Glutamatergic neuron (in vitro differentiated cells): Measurements from ENCODE around the gene RP9. TPM values are rescaled to one million over a fixed set of nuclear protein-coding genes. Genes with fewer than 3 reads are reported as not detected.

Experiments
- DNase-seq: peaks from one replicate; pipeline ENCODE4 v3.0.0; 2022
- H3K27ac Mint-ChIP-seq: one replicate; pipeline ENCODE4 v1.8.0; 2020; ENCODE audit warnings: mild to moderate bottlenecking, mixed read lengths, inconsistent platforms; ENCODE audit not compliant: unreplicated experiment
- H3K27me3 Mint-ChIP-seq: one replicate; pipeline ENCODE4 v1.8.0; 2020; ENCODE audit warnings: mild to moderate bottlenecking, moderate library complexity, mixed read lengths, inconsistent platforms; ENCODE audit not compliant: unreplicated experiment
- H3K36me3 Mint-ChIP-seq: one replicate; pipeline ENCODE4 v1.8.0; 2020; ENCODE audit warnings: mild to moderate bottlenecking, mixed read lengths, inconsistent platforms; ENCODE audit not compliant: unreplicated experiment
- H3K4me1 Mint-ChIP-seq: one replicate; pipeline ENCODE4 v1.8.0; 2020; ENCODE audit warnings: mild to moderate bottlenecking, low read depth, mixed read lengths, inconsistent platforms; ENCODE audit not compliant: unreplicated experiment
- H3K4me3 Mint-ChIP-seq: one replicate; pipeline ENCODE4 v1.8.0; 2020; ENCODE audit warnings: mild to moderate bottlenecking, mixed read lengths, inconsistent platforms; ENCODE audit not compliant: unreplicated experiment
- H3K9me3 Mint-ChIP-seq: one replicate; pipeline ENCODE4 v1.8.0; 2020; ENCODE audit warnings: mild to moderate bottlenecking, moderate library complexity, mixed read lengths, inconsistent platforms; ENCODE audit not compliant: unreplicated experiment
- CTCF ChIP-seq: fragments of 200-600 bp; sonication (generic); IDR thresholded peaks from one replicate; pipeline ENCODE4 v1.5.0; 2021; ENCODE audit not compliant: partially characterized antibody, unreplicated experiment
- long read RNA-seq: library from polyadenylated mRNA; unstranded; transcript quantifications from one replicate; pipeline ENCODE4 v2.0.0, GENCODE V29; 2020; ENCODE audit not compliant: unreplicated experiment
- total RNA-seq: library from RNA; stranded (reverse); fragmentation: NEBNext Ultra II Directional; extraction: Animal tissue kit (Norgen Biotek cat#: 25700); gene quantifications from one replicate; pipeline ENCODE4 v1.2.1, GENCODE V29; 2021; ENCODE audit not compliant: unreplicated experiment

Gene RP9
- 26.4 TPM for total RNA-seq
- long read RNA-seq, transcript RP9-201 (6 exons, 1,121 nt) = major isoform, 12 of 14 reads
- long read RNA-seq, partial matches to known transcripts = 0 of 14 reads
- long read RNA-seq, other reads (novel, unspliced or antisense) = 2 of 14 reads

DNA sequence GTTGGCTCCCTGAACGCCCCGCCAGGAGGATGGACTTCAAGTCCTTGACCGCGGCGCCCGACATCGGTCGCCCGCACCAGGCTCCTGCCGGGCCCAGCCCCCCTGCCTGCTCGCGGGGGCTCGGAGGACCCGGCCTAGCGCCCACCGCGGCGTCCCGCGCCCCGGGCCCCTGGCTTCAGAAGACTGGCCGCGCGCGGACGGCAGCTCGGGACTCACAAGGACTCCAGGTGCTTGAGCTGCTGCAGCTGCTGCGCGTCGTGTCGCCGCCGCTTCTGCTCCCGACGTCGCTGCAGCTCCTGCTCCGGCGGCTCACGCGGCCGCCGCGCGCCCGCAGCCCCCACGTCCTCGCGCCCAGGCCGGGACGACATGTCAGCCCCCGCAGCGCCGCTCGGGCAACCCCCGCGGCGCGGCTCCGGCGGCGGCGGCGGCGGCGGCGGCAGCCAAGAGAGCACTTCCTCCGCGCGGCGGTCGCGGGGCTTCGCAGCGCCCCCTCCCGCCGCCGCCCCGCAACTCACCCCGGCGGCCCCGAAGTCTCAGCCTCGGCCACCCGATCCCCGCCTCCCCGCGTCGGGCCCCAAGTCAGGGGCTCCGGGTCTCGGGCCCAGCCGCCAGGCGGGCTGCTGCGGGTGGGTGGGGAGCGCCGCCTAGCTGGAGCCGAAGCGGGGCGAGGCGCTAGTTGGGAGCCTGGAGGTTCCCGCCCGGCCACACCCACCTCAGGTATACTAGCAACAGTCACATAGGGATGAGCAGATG is at the start of gene RP9:
TSS of gene RP9 (minus strand) at position 400 of the 753 bp plus-strand sequence. CDS start at position 368, 32 bp downstream.
- no peaks in the 10 kb centered on the region for H3K27me3 Mint-ChIP-seq

GRCh38 chr7:33157781-33158180 is 48.6 kb upstream of the RP9 start:
- Mint-ChIP-seq H3K36me3 (no peaks in the 10 kb centered on the region), H3K4me1 (peaks cover 3% of the 10 kb centered on the region), H3K4me3 (no peak overlapping the region), H3K27me3 (no peaks in the 10 kb centered on the region), H3K9me3 (peaks cover under 1% of the 10 kb centered on the region), H3K27ac (no peak overlapping the region)
- TF ChIP-seq CTCF = no peak
- DNase-seq = no peak

More for the DNA sequence above, at the start of gene RP9:
- Mint-ChIP-seq H3K4me3 (peak within 1 kb of the TSS; percentile 99), H3K4me1 (peaks cover 7% of the 10 kb centered on the region), H3K9me3 (peaks cover 4% of the 10 kb centered on the region), H3K36me3 (no peaks in the 10 kb centered on the region), H3K27ac (peak within 1 kb of the TSS; percentile 91)
- DNase-seq = peak; percentile 83
- TF ChIP-seq CTCF = peak; percentile 59

DNA sequence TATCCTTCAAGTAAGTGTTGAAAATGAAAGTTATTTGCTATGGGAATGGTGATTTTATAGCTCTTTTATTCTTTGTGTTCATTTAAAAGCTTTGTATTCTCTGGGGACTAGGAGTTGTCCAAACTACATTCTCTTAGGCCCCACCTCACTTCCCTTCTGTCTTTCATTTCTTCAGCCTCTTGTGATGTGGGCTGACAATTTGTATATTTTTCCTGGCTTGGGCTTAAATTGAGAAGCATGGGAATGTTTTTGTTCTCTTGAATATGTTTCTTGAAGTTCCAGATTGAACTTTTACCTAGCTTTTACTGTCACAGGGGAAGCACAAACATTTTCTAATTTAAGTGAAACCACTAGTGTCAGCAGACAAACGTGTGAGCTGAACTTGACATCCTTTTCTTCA is 48.1 kb upstream of the RP9 start:
- no peaks in the 10 kb centered on the region for H3K9me3 Mint-ChIP-seq
- no peaks in the 10 kb centered on the region for H3K36me3 Mint-ChIP-seq
- no peak for TF ChIP-seq CTCF
- no peak for DNase-seq
- no peak overlapping the region for H3K4me3 Mint-ChIP-seq
- H3K27ac Mint-ChIP-seq = no peak overlapping the region
- H3K27me3 Mint-ChIP-seq = no peaks in the 10 kb centered on the region
- peaks cover 3% of the 10 kb centered on the region for H3K4me1 Mint-ChIP-seq

DNA sequence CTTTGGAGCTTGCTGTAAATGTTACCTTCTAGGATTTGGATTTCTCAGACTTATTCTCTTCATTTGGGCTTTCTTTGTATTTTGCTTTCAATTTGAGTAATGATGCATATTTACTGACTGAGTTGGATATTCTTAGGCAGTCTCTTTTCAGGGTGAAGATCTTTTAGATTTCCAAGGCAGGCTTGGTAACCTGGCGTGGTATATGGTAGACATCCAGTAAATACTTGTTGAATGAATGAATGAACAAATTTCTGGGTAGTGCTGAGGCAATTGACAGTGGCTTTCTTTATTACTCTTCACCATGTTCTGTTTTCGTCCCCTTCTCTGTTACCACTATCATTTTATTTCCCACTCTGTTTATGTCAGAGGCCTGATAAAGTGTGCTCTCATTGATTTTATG is 47.2 kb upstream of the RP9 start:
- Mint-ChIP-seq H3K9me3 (no peaks in the 10 kb centered on the region), H3K4me1 (peaks cover 3% of the 10 kb centered on the region), H3K36me3 (no peaks in the 10 kb centered on the region), H3K27ac (no peak overlapping the region), H3K27me3 (no peaks in the 10 kb centered on the region), H3K4me3 (no peak overlapping the region)
- no peak for DNase-seq
- TF ChIP-seq CTCF = no peak

- no peak overlapping the region for H3K4me3 Mint-ChIP-seq
- no peaks in the 10 kb centered on the region for H3K36me3 Mint-ChIP-seq
- no peaks in the 10 kb centered on the region for H3K9me3 Mint-ChIP-seq
Measured at GRCh38 chr7:33155811-33156210, 46.6 kb upstream of the RP9 start.

More at GRCh38 chr7:33155811-33156210, 46.6 kb upstream of the RP9 start:
- peaks cover 3% of the 10 kb centered on the region for H3K4me1 Mint-ChIP-seq
- no peak overlapping the region for H3K27ac Mint-ChIP-seq
- TF ChIP-seq CTCF = no peak
- H3K27me3 Mint-ChIP-seq = no peaks in the 10 kb centered on the region
- DNase-seq = no peak
